GM10847 (cell line): ENCODE data around the gene OSBPL10.

Experiments used
- POLR2A ChIP-seq: IDR thresholded peaks from 2 replicates; pipeline ENCODE4 v1.6.1; 2011; ENCODE audit not compliant: insufficient read length; ENCODE audit errors: extremely low read depth

OSBPL10 gene

GRCh38 chr3:31754575-31755278 is 226.3 kb downstream of the OSBPL10 start:
- TF ChIP-seq POLR2A, result no peak

- TF ChIP-seq POLR2A, result no peak
These were observed 228.0 kb downstream of the OSBPL10 start for GRCh38 chr3:31753050-31753425.

- TF ChIP-seq POLR2A, result no peak
These were observed 228.6 kb downstream of the OSBPL10 start for GRCh38 chr3:31752305-31753049.

- no peak for TF ChIP-seq POLR2A
These were observed 230.7 kb downstream of the OSBPL10 start for GRCh38 chr3:31750341-31750740.

GRCh38 chr3:31748933-31749295 is 232.1 kb downstream of the OSBPL10 start:
- TF ChIP-seq POLR2A, result no peak

GRCh38 chr3:31748281-31748932 is 232.7 kb downstream of the OSBPL10 start:
- no peak for TF ChIP-seq POLR2A

- TF ChIP-seq POLR2A, result no peak
These were observed 233.3 kb downstream of the OSBPL10 start for GRCh38 chr3:31747785-31748184.

- TF ChIP-seq POLR2A, result no peak
These were observed 236.1 kb downstream of the OSBPL10 start for GRCh38 chr3:31744913-31745312.

GRCh38 chr3:31743331-31744089 is 237.6 kb downstream of the OSBPL10 start:
- no peak for TF ChIP-seq POLR2A

GRCh38 chr3:31740397-31740796 is 240.7 kb downstream of the OSBPL10 start:
- TF ChIP-seq POLR2A, result no peak

- no peak for TF ChIP-seq POLR2A
These were observed 242.7 kb downstream of the OSBPL10 start for GRCh38 chr3:31738412-31738811.

- TF ChIP-seq POLR2A, result no peak
These were observed 245.4 kb downstream of the OSBPL10 start for GRCh38 chr3:31735667-31736066.

- no peak for TF ChIP-seq POLR2A
These were observed 247.8 kb downstream of the OSBPL10 start for GRCh38 chr3:31733234-31733667.

- no peak for TF ChIP-seq POLR2A
These were observed 248.5 kb downstream of the OSBPL10 start for GRCh38 chr3:31732548-31732947.

- TF ChIP-seq POLR2A, result no peak
These were observed 251.5 kb downstream of the OSBPL10 start for GRCh38 chr3:31729573-31729972.
